HG02840 (cell line): ENCODE measurements around the gene CD22.

Experiments
- ATAC-seq: cut with Tn5 transposase; IDR thresholded peaks from one replicate; pipeline ENCODE4 v1.9.1; 2021; ENCODE audit warnings: mild to moderate bottlenecking, moderate library complexity, moderate number of reproducible peaks; ENCODE audit not compliant: unreplicated experiment, low FRiP score

Gene CD22

GRCh38 chr19:35294859-35295791 lies 33.9 kb upstream of the CD22 start:
- no peak for ATAC-seq

DNA sequence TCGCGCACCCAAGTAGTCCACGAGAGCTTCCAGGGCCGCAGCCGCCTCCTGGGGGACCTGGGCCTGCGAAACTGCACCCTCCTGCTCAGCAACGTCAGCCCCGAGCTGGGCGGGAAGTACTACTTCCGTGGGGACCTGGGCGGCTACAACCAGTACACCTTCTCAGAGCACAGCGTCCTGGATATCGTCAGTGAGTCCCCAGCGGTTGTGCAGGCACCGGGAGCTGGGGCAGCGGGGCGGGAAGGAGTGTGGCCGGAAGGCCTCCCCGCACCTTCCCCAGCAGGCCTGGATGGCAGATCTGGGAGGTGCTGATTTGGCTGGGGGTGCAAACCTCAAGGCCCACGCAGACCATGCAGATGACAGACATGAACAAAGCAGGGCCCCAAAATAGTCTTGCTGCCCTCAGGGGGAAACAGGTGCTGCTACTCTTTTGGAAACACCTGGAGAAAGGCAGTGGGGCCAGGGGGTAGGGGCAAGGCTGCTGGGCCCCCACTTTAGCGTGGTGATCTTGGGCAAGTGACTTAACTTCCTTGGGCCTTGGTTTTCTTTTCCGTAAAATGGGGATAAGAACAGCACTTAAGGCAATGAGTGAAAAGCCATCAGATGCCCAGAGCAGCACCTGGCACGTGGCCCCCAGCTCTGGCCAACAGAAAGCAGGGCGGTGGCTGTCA lies 33.1 kb upstream of the CD22 start:
- ATAC-seq, result no peak

DNA sequence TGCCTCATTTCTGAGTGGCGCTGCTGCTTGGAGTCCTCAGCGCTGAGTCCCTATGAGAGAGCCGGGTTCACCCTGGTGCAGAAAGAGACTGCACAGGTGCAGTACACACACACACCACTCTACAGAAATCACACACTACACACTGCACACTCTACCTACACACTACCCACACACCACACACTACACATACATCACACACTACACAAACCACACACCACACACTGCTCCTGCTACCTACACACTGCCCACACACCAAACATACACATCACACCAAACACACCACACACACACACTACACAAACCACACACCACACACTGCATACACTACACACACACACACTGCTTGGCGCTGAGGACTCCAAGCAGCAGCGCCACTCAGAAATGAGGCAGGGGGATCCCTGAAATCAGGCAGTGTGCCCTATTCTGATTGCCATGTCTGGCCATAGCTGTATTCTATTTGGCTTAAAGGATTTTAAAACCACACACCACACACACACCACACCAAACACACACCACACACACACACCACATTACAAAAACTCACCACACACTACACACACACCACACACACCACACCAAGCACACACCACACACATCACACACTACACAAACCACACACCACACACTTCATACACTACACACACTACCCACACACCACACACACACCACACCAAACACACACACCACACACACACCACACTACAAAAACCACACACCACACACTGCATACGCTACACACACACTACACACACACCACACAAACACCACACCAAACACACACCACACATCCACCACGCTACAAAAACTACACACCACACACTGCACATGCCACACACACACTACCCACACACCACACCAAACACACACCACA lies 32.1 kb upstream of the CD22 start:
- ATAC-seq, result no peak

- ATAC-seq, result no peak
Observed at GRCh38 chr19:35297515-35297848, 31.5 kb upstream of the CD22 start.

DNA sequence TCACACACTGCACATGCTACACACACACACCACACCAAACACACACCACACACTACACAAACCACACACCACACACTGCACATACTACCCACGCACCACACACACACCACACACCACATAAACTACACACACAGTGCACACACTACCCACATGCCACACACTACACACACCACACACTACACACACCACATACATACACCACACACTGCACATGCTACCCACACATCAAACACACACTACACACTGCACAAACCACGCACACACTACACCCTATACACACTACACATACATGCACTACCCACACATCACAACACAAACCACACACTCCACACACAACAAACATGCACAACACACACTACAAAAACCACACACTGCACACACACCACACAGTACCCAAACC lies 31.1 kb upstream of the CD22 start:
- no peak for ATAC-seq

DNA sequence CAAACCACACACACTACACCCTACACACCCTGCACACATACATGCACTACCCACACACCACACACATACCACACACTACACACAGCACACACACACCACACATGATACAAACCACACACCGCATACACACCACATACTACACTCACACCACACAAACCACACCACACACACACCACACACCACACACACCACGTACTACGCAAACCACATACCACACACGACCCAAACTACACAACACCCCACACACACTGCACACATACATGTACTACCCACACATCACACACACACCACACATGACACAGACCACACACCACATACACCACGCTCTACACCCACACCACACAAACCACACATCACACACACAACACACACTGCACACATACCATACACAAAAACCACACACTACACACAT lies 30.4 kb upstream of the CD22 start:
- ATAC-seq, result no peak

- ATAC-seq, result no peak
Observed at GRCh38 chr19:35299523-35300338, 29.3 kb upstream of the CD22 start.

GRCh38 chr19:35300339-35300649 lies 28.7 kb upstream of the CD22 start:
- no peak for ATAC-seq

- no peak for ATAC-seq
Observed at GRCh38 chr19:35301961-35302360, 27.0 kb upstream of the CD22 start.

DNA sequence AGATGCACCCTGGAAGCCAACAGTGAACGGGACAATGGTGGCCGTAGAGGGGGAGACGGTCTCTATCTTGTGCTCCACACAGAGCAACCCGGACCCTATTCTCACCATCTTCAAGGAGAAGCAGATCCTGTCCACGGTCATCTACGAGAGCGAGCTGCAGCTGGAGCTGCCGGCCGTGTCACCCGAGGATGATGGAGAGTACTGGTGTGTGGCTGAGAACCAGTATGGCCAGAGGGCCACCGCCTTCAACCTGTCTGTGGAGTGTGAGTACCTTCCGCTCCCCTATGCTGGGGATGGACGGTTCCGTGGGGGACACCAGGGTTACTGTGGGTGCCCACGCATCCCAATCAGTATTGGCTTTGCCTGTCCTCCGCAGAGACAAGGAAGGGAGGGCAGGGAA lies 26.5 kb upstream of the CD22 start:
- ATAC-seq, result no peak

- ATAC-seq, result no peak
Observed at GRCh38 chr19:35303357-35303915, 25.6 kb upstream of the CD22 start.

GRCh38 chr19:35304036-35304435 lies 25.0 kb upstream of the CD22 start:
- no peak for ATAC-seq

DNA sequence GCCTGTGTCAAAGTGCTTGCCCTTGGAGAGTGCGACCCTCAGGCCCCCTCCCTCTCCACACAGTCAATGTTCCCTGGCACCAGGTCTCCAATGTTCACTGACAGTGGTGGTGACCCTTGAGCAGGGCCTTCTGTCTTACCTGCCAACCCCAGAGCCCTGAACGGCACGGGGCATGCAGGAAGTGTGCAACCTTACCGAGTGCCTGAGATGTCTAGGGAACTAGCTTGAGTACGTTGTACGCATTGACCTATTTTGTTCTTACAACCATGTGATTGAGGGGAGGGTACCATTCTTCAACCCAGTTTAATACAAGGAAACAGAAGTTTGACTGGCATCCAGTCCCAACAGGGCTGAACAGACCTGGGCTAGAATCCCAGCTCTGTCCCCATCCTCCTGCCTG lies 23.8 kb upstream of the CD22 start:
- no peak for ATAC-seq

DNA sequence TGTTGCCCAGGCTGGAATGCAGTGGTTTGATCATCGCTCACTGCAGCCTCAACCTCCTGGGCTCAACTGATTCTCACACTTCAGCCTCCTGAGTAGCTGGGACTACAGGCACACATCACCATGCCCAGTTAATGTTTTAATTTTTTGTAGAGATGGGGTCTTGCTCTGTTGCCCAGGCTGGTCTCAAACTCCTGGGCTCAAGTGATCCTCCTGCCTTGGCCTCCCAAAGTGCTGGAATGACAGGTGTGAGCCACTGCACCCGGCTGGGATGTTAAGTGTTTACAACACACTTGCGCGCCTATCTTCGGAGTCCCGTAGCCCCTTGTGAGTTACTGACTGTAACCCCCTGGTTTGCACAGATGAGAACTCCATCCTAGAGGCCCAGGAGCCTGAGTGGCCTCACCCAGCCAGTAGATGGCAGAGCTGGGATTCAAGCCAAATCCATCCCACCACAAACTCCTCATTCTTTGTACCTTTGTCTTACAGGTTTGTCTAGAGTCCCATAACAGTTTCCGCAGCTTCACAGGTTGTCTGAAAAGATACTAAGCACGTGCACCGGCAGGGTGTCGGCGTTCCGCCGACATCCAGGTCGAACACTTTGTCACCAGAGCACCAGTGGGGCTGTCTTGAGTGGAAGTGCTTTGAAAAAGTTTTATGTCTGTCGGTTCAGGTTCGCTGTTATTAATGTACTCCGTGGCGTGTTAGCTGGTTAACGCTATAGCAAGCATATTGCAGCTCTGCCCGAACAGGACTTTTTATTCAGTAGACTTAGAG lies 22.3 kb upstream of the CD22 start:
- ATAC-seq, result no peak

- no peak for ATAC-seq
Observed at GRCh38 chr19:35307931-35308330, 21.1 kb upstream of the CD22 start.

GRCh38 chr19:35308910-35309309 lies 20.1 kb upstream of the CD22 start:
- ATAC-seq, result no peak

DNA sequence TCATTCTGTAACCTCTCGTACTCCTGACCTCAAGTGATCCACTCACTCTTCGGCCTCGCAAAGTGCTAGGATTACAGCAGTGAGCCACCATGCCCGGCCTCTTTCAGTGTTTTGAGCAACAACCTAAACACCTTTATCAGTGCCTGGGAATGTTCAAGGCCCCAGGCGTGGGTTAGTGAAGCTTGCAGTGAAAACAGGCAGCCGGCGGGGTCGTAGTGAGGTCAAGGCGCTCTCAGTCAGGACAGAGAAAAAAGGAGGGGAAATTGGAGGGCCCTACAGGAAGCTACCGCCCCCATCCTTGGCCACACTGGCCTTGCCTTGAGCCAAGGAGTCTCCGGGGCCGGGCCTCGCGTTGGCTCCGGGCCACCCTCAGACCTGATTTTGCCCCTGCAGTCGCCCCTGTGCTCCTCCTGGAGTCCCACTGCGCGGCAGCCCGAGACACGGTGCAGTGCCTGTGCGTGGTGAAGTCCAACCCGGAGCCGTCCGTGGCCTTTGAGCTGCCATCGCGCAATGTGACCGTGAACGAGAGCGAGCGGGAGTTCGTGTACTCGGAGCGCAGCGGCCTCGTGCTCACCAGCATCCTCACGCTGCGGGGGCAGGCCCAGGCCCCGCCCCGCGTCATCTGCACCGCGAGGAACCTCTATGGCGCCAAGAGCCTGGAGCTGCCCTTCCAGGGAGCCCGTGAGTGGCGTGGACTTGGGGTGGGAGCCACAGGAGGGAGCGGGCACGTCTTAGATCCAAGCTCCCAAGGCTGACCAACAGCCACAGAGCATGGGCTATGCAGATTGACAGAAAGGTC lies 19.3 kb upstream of the CD22 start:
- ATAC-seq, result no peak

GRCh38 chr19:35310331-35310730 lies 18.7 kb upstream of the CD22 start:
- ATAC-seq, result no peak
